ENCODE data around the gene EXOC4.

Gene EXOC4

DNA sequence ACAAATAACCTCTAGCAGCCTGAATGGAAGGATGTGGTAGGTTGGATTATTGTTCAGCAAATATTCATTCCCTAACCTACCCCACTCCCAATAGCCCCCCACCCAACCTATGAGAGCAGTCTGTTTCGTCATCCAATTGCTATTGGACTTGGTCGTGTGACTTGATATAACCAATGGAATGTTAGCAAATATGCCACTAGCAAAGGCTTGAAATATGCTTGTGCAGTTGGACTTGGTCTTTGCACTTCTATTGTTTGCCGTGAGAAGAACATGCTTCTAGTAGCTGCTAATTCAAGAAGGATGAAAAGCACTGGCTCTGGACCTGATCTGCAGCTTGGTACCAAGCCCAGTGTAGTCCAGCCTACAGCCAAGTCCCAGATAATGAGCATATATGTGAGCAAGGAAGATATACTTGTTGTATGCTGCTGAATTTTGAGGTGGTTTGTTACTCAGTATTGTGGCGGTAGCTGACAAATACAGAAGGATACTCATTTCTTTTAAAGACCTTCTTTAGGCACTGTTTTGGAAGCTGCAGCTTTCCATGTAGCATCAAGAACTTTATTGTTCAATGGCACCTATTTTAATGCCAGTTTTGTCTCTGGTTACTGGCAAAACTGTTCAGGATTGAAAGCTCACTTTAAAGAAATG, 180.4 kb downstream of the EXOC4 start:
- no peak for ATAC-seq
- Mint-ChIP-seq H3K4me1 (no peaks in the 10 kb centered on the region), H3K9me3 (no peaks in the 10 kb centered on the region), H3K4me3 (no peak overlapping the region), H3K36me3 (no peaks in the 10 kb centered on the region), H3K27ac (no peak overlapping the region)
- DNase-seq (ENCODE audit: low spot score in 2 of 2) = no peak

DNA sequence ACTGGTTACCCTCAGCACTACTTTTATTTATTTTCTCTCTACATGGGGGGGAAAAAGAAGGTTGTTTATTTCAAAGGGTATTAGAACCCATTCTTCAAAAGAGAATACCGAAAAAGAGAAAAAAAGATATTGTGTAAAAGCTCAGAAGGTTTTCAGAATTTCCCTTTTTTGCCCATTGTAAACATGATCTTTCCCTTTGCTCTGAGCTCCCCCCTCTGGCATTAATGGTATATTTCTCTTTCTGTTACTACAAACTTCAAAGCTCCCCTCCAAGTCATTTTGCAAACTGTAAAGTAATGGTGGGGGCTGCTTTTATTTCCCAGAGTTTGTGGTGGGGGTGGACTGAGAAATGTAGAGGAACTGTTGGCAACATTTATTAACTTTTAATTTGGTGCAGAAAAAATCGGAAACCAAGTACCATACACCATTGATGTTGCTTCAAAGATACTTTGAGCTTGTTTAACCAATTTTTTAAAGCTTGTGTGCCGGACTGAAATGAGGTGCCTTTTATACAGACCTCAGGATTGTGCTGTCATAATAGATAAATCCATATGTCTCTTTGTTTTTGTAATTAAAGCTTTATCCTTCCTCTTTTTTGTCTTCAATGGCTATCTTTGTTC, 181.5 kb downstream of the EXOC4 start:
- DNase-seq (ENCODE audit: low spot score in 2 of 2) = no peak
- no peaks in the 10 kb centered on the region for H3K36me3 Mint-ChIP-seq
- H3K4me3 Mint-ChIP-seq = no peak overlapping the region
- no peak for ATAC-seq
- no peaks in the 10 kb centered on the region for H3K4me1 Mint-ChIP-seq
- H3K9me3 Mint-ChIP-seq = no peaks in the 10 kb centered on the region
- H3K27ac Mint-ChIP-seq = no peak overlapping the region

DNA sequence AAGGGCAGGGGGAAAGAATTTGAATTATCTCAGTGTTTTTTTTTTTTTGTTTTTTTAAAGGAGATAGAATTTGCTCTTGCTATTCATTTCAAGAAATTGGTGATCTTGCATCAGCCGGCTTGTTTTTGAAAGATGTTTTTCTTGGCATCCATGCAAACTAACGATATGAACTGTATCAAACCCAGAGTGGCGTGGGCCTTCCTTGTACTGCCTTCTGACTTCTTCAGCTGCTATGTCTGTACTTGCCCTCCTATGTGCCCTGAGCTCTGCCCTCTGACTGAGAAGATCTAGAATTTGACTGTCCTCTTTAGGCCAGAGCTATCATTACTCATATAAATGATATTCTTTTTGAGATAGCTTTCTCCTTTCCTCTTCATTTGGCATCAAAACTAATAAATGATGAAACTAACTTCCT, 183.1 kb downstream of the EXOC4 start:
- ATAC-seq (no peak), DNase-seq (ENCODE audit: low spot score in 2 of 2) (no peak)
- Mint-ChIP-seq H3K27ac (no peak overlapping the region), H3K4me3 (no peak overlapping the region), H3K4me1 (no peaks in the 10 kb centered on the region), H3K36me3 (no peaks in the 10 kb centered on the region), H3K9me3 (no peaks in the 10 kb centered on the region)

DNA sequence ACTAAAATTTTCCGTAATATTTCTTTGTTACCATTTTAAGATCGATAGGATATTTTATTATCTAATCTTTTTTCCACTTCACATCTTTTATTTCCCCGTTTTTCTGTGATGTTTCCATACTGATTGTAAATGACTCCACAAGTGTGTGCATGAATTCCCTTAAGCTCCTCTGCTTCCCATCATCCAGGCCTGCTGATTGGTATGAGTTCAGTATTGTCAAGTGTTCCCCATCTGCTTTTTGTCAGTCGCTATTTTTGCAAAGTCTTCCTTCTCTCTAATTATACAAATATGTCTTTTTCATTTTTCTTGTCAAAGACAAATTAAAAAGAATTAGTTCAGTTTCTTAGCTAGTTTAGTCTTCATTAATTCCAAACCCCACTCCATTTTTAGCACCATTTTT, 184.7 kb downstream of the EXOC4 start:
- ATAC-seq = no peak

DNA sequence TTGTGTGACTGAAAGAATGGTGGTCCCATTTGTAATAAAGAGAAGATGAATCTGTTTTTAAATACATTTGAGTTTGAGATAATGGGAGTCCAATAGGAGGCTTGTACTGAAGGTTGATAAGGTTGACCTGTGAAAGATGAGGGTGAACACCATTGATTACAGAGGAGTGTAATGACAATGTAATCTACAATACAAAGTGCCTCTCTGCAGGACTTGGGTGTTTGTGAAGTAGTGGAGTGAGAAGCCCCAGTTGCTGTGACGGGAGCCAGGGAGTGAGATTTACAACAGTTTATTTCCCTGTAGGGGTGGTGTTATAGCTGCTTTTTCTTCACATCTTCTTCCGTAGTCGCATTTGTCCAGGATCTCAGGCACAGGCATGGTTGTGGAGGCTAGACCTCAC, 189.9 kb downstream of the EXOC4 start:
- Mint-ChIP-seq H3K4me3 (no peak overlapping the region), H3K4me1 (peaks cover 8% of the 10 kb centered on the region), H3K36me3 (no peaks in the 10 kb centered on the region), H3K9me3 (no peaks in the 10 kb centered on the region), H3K27ac (no peak overlapping the region)
- ATAC-seq = no peak
- DNase-seq (ENCODE audit: low spot score in 2 of 2) = no peak

More for the DNA sequence above, 184.7 kb downstream of the EXOC4 start:
- no peak overlapping the region for H3K27ac Mint-ChIP-seq
- no peaks in the 10 kb centered on the region for H3K36me3 Mint-ChIP-seq
- no peak overlapping the region for H3K4me3 Mint-ChIP-seq
- peaks cover 5% of the 10 kb centered on the region for H3K4me1 Mint-ChIP-seq
- H3K9me3 Mint-ChIP-seq = no peaks in the 10 kb centered on the region
- no peak for DNase-seq (ENCODE audit: low spot score in 2 of 2)

DNA sequence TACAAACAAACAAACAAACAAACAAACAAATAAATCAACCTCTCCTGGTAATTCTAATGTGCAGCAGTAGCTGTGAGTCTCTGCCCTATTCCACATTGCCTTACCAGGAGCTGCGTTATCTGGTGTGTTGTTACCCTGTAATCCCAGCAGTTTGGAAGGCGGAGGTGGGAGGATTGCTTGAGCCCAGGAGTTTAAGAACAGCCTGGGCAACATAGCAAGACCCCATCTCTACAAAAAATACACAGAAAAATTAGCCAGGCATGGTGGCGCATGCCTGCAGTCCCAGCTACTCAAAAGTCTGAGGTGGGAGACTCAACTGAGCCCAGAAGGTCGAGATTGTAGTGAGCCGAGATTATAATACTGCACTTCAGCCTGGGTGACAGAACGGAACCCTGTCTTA, 192.7 kb downstream of the EXOC4 start:
- DNase-seq (ENCODE audit: low spot score in 2 of 2) (no peak), ATAC-seq (no peak)
- Mint-ChIP-seq H3K27ac (no peak overlapping the region), H3K9me3 (no peaks in the 10 kb centered on the region), H3K4me1 (peaks cover 13% of the 10 kb centered on the region), H3K4me3 (no peak overlapping the region), H3K36me3 (no peaks in the 10 kb centered on the region)

DNA sequence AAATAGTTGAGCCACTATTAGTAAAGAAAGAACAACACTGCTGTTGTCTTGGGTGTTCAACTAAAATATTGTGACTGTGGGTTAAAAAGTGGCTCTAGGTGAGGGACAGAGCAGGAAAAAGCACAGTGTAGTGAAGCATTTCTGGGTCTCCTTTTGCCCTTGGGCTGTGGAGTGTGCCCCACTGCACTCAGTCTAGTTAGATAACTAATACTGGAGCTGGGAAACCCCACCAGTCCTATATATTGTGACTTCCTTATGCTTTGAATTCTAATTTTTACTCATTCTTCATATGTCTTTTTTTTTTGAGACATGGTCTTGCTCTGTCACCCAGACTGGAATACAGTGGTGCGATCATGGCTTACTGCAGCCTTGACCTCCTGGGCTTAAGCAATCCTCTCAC, 195.1 kb downstream of the EXOC4 start:
- no peak overlapping the region for H3K27ac Mint-ChIP-seq
- peaks cover 19% of the 10 kb centered on the region for H3K4me1 Mint-ChIP-seq
- ATAC-seq = no peak
- no peaks in the 10 kb centered on the region for H3K36me3 Mint-ChIP-seq
- no peak overlapping the region for H3K4me3 Mint-ChIP-seq
- no peaks in the 10 kb centered on the region for H3K9me3 Mint-ChIP-seq
- no peak for DNase-seq (ENCODE audit: low spot score in 2 of 2)

DNA sequence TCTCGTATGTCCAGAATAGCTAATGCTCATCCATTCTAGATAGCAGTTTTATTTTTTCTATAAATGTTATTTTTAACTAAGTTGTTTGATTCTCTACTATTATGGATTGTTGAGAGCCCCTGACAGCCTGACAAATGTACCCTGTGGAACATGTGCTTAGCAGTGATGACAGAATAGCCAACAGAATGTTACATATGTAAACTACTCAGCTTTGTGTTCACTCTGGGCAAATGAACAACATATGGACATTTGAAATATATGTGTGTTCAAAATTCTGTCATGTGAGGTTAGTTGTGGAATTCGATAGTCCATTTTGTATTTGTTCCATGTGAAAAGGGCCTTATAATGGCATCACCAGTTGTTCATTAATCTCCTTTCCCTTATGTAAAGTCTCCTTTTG, 199.7 kb downstream of the EXOC4 start:
- Mint-ChIP-seq H3K9me3 (no peaks in the 10 kb centered on the region), H3K4me3 (no peak overlapping the region), H3K27ac (no peak overlapping the region), H3K4me1 (peaks cover 25% of the 10 kb centered on the region), H3K36me3 (no peaks in the 10 kb centered on the region)
- DNase-seq (ENCODE audit: low spot score in 2 of 2) (no peak), ATAC-seq (no peak)

DNA sequence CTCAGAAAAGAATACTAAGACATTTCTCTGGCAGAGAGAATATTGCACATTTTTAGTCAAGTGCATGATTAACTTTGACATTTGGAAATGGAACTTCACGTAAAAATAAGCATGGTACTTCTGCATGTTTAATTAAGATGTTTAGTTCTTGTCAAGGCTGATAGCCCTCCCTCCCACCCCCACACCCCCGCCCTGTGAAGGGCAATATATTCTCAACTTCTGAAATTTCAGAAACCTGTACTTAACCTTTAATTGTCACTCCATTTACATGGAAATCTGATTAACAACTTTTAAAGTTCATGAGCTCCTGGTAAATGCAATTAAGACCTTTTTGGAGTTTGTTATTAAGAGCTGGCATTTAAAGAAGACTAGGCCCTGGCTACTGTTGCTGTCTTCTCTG, 205.8 kb downstream of the EXOC4 start:
- Mint-ChIP-seq H3K4me1 (peaks cover 6% of the 10 kb centered on the region), H3K27ac (no peak overlapping the region), H3K36me3 (no peaks in the 10 kb centered on the region), H3K4me3 (no peak overlapping the region), H3K9me3 (peaks cover 2% of the 10 kb centered on the region)
- no peak for ATAC-seq
- DNase-seq (ENCODE audit: low spot score in 2 of 2) = no peak

DNA sequence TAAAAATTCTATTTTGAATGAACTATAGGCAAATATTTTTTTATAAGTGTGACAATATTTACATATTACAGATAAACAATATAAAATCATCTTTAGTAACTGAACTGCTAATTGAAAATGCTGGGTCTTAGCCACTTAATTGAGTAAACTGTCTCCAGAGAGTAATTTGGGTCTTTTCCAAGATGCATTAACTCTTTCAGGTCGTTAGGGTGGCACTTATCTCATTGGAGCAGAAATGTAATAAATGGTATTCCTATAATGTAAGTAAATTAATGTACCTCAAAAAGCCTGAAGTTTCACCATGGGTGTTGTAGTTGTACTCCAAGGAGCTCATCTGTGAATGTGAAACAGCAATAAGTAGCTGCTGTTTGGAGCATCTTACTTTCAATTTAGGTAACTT, 208.5 kb downstream of the EXOC4 start:
- Mint-ChIP-seq H3K9me3 (peaks cover 8% of the 10 kb centered on the region), H3K4me3 (no peak overlapping the region), H3K27ac (no peak overlapping the region), H3K36me3 (no peaks in the 10 kb centered on the region), H3K4me1 (peaks cover 6% of the 10 kb centered on the region)
- ATAC-seq (no peak), DNase-seq (ENCODE audit: low spot score in 2 of 2) (no peak)

DNA sequence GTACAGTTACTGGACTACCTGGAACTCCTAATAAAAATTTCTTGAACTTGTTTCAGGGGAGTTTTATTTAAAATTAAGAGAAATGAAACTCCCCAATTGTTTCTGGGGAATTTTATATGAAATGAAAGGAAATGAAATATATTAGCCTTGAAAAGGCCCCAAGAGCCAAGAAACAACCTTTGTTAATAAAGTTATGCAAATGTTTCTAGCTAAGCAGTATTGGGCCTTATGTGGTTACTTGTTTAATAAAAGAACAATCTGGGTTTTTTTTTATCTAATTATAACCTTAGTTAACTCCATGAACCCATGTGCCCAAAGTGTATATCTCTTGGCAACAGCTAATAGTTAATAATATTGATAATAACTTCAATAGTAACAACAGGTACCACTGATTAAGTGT, 222.8 kb downstream of the EXOC4 start:
- Mint-ChIP-seq H3K27ac (no peak overlapping the region), H3K9me3 (peaks cover 6% of the 10 kb centered on the region), H3K4me1 (peaks cover 7% of the 10 kb centered on the region), H3K36me3 (peaks cover 9% of the 10 kb centered on the region), H3K4me3 (no peak overlapping the region)
- DNase-seq (ENCODE audit: low spot score in 2 of 2) (no peak), ATAC-seq (no peak)

DNA sequence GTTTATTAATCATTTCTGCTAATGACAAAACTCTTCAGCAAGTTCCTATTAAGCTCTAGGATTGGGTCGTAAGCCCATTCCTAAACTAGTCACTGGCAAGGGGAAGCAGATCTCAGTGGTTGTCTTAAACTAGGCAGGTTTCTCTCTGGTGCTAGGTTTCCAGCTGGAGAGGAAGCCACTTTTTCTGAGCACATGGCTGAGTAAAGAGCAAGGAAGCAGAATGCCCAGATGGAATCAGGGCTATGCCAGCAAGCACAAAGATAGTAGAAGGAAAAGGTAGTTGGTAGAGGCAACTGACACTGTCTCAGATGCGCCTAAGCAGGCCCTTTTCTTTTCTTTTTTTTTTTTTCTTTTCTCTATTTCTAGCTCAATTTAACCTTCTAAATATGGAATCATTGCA, 224.9 kb downstream of the EXOC4 start:
- ATAC-seq (no peak), DNase-seq (ENCODE audit: low spot score in 2 of 2) (no peak)
- H3K9me3 Mint-ChIP-seq = no peaks in the 10 kb centered on the region
- no peak overlapping the region for H3K4me3 Mint-ChIP-seq
- no peak overlapping the region for H3K27ac Mint-ChIP-seq
- peaks cover 21% of the 10 kb centered on the region for H3K4me1 Mint-ChIP-seq
- peaks cover 9% of the 10 kb centered on the region for H3K36me3 Mint-ChIP-seq

DNA sequence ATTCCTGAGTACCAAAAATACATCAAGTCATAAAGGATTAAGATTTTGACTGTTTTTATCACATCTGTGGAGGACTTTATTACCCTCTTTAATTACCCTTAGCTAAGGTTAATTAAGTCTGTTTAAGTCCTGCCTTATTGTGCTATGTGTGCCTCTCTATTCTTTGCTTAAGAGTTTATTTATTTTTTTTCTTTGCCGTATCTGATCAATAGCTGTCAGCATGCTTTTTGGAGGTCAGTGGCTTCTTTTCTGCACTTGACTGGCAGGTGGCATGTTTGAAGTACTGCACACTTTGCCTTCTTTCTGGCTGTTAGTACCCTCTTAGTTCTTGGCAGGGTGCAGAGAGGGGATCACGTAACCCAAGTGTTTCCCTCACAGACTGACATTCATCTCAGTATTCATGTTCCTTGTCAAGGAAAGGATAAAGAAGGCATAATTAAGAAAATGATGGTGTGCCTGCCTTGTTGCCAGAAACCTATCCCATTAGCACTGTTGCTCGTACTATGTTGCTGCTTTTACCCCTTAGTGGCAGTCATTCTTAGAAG, 225.8 kb downstream of the EXOC4 start:
- ATAC-seq = no peak
- peaks cover 26% of the 10 kb centered on the region for H3K4me1 Mint-ChIP-seq
- no peak for DNase-seq (ENCODE audit: low spot score in 2 of 2)
- H3K27ac Mint-ChIP-seq = peak overlapping the region; percentile 15
- no peaks in the 10 kb centered on the region for H3K9me3 Mint-ChIP-seq
- H3K4me3 Mint-ChIP-seq = no peak overlapping the region
- H3K36me3 Mint-ChIP-seq = peaks cover 9% of the 10 kb centered on the region

DNA sequence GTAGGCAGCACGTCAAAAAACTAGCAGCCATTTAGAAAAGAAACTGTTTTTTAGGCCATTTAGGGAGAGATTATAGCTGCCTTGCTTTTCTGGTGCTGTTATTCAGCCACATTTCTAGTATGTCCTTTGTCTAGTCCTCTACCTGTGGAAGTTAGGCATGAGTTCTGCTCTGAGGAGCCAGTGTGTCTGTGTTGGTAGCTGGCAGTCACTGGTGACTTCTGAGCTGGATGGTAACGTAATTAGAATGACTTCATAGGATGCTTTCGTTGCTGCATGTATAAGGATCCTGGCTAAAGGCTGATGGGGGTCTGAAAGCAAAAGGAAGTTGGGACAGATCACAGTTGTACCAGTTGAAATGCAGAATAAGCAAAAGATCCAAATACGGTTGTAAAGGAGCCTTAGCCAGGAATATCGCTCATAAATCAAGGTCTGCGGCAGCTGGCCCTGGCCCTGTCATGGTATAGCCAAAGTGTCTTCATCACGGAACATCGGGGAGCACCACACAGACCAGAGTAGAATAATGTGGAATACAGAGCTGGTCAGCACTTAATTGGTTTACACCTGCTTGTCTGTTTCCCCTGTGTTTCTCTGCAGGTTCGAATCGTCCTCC, 226.7 kb downstream of the EXOC4 start:
- peaks cover 34% of the 10 kb centered on the region for H3K4me1 Mint-ChIP-seq
- peaks cover 9% of the 10 kb centered on the region for H3K36me3 Mint-ChIP-seq
- no peak overlapping the region for H3K4me3 Mint-ChIP-seq
- no peaks in the 10 kb centered on the region for H3K9me3 Mint-ChIP-seq
- no peak for ATAC-seq
- DNase-seq (ENCODE audit: low spot score in 2 of 2) = no peak
- peak overlapping the region; percentile 58 for H3K27ac Mint-ChIP-seq

DNA sequence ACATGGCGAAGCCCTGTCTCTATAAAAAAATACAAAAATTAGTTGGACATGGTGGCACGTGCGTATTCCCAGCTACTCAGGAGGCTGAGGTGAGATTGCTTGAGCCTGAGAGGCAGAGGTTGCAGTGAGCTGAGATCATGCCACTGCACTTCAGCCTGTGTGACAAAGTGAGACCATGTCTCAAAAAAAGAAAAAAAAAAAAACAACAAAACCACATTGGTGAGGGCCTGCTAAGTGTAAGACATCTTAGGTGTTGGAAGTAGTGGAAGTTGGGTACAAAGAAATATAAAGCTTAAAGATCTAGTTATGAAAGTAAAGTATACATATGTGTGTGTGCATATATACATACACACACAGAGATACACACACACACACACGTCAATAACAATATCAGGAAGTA, 228.0 kb downstream of the EXOC4 start:
- Mint-ChIP-seq H3K27ac (no peak overlapping the region), H3K4me3 (no peak overlapping the region), H3K9me3 (peaks cover 2% of the 10 kb centered on the region), H3K36me3 (peaks cover 9% of the 10 kb centered on the region), H3K4me1 (peaks cover 43% of the 10 kb centered on the region)
- ATAC-seq (no peak), DNase-seq (ENCODE audit: low spot score in 2 of 2) (no peak)

DNA sequence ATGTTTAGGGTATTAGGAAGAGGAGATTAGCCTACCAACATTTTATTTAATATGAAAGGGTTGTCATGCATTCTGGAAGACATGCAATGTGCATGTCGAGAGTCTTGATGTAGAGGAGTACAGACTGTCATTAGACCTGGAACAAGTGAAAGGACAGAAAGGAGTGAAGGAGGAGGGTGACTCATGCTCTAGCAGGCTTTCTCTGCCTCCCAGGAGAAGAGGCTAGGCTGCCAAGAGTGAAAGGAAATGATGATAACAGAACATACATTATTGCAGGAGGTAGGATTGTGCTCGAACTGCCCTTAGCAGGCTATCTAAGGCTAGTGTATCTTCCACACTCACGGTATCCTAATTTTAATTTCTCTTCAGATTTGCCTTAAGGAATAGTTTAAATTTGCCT, 228.8 kb downstream of the EXOC4 start:
- ATAC-seq = peak; percentile 40
- H3K36me3 Mint-ChIP-seq = peaks cover 9% of the 10 kb centered on the region

More for the DNA sequence above, 228.8 kb downstream of the EXOC4 start:
- no peak for DNase-seq (ENCODE audit: low spot score in 2 of 2)
- no peak overlapping the region for H3K27ac Mint-ChIP-seq
- H3K4me3 Mint-ChIP-seq = no peak overlapping the region
- peaks cover 2% of the 10 kb centered on the region for H3K9me3 Mint-ChIP-seq
- H3K4me1 Mint-ChIP-seq = peaks cover 43% of the 10 kb centered on the region

Measured in stimulated activated effector memory CD8-positive, alpha-beta T cell treated with anti-CD3 and anti-CD28 coated beads, Interleukin-12 subunit alpha, Interleukin-12 subunit beta, amount 100 ng/mL, for 72 hours (primary cell).